ENCODE measurements around the gene NOCT. TPM values are rescaled to one million over a fixed set of nuclear protein-coding genes. Genes with fewer than 3 reads are reported as not detected.

The NOCT gene
- total RNA-seq, 3 donors from 2014 or later = 7.9 to 11.6 (median 10.1) TPM

- intact Hi-C loops (cut with DNase I, micrococcal nuclease) = no loop called here
- DNase-seq = peak in 2 of 3 donors; percentile 59 to 86
Observed at GRCh38 chr4:139083607-139083955, 68.0 kb downstream of the NOCT start.

GRCh38 chr4:139083956-139084803 lies 68.6 kb downstream of the NOCT start:
- peaks cover 16% of the 10 kb centered on the region for H3K4me1 ChIP-seq (ENCODE audit: low read depth)
- ATAC-seq = peak; percentile 82
- H3K36me3 ChIP-seq (ENCODE audit: low read depth) = no peaks in the 10 kb centered on the region
- intact Hi-C loops (cut with DNase I, micrococcal nuclease) = no loop called here
- peak; percentile 91 to 96 (median 93) for DNase-seq
- peak; percentile 25 for TF ChIP-seq CTCF (IDR thresholded peaks at IDR 0.05)
- H3K4me3 ChIP-seq = peak overlapping the region; percentile 80
- H3K9me3 ChIP-seq = no peaks in the 10 kb centered on the region

More at GRCh38 chr4:139083607-139083955, 68.0 kb downstream of the NOCT start:
- no peak for TF ChIP-seq CTCF (IDR thresholded peaks at IDR 0.05)
- H3K4me1 ChIP-seq (ENCODE audit: low read depth) = peaks cover 16% of the 10 kb centered on the region
- no peaks in the 10 kb centered on the region for H3K36me3 ChIP-seq (ENCODE audit: low read depth)
- no peaks in the 10 kb centered on the region for H3K9me3 ChIP-seq
- peak; percentile 64 for ATAC-seq
- peak overlapping the region; percentile 80 for H3K4me3 ChIP-seq

GRCh38 chr4:139084804-139085093 lies 69.2 kb downstream of the NOCT start:
- TF ChIP-seq CTCF (IDR thresholded peaks at IDR 0.05) = no peak
- Histone ChIP-seq H3K4me3 (peak overlapping the region; percentile 80), H3K36me3 (ENCODE audit: low read depth) (no peaks in the 10 kb centered on the region), H3K9me3 (no peaks in the 10 kb centered on the region), H3K4me1 (ENCODE audit: low read depth) (peaks cover 16% of the 10 kb centered on the region)
- intact Hi-C loops (cut with DNase I, micrococcal nuclease) = no loop called here
- DNase-seq = no peak
- ATAC-seq = no peak

GRCh38 chr4:139085141-139085540 lies 69.6 kb downstream of the NOCT start:
- no peaks in the 10 kb centered on the region for H3K36me3 ChIP-seq (ENCODE audit: low read depth)
- no peak for TF ChIP-seq CTCF (IDR thresholded peaks at IDR 0.05)
- no peak overlapping the region for H3K4me3 ChIP-seq
- no peak for ATAC-seq
- intact Hi-C loops (cut with DNase I, micrococcal nuclease) = no loop called here
- H3K4me1 ChIP-seq (ENCODE audit: low read depth) = peaks cover 16% of the 10 kb centered on the region
- no peak for DNase-seq
- H3K9me3 ChIP-seq = no peaks in the 10 kb centered on the region

GRCh38 chr4:139092271-139092670 lies 76.7 kb downstream of the NOCT start:
- ATAC-seq = no peak
- H3K36me3 ChIP-seq (ENCODE audit: low read depth) = no peaks in the 10 kb centered on the region
- H3K4me1 ChIP-seq (ENCODE audit: low read depth) = no peaks in the 10 kb centered on the region
- H3K9me3 ChIP-seq = no peaks in the 10 kb centered on the region
- TF ChIP-seq CTCF (IDR thresholded peaks at IDR 0.05) = no peak
- H3K4me3 ChIP-seq = no peak overlapping the region
- DNase-seq = no peak
- intact Hi-C loops (cut with DNase I, micrococcal nuclease) = no loop called here

Other genes starting within 250 kb of the NOCT start
- 10 to 100 TPM; 34.9 to 67.2 (median 51.9) TPM for gene ELF2, start 161.4 kb downstream of the NOCT start, total RNA-seq